K562 (cell line): ENCODE data around the gene STARD13. TPM values are rescaled to one million over a fixed set of nuclear protein-coding genes. Genes with fewer than 3 reads are reported as not detected.

ENCODE experiments used
- CUX1 ChIP-seq: fragments of 200-800 bp; sonication (Bioruptor generic); IDR thresholded peaks from 2 replicates; pipeline ENCODE4 v1.6.1; 2016; ENCODE audit warnings: missing genetic modification characterization, missing compliant biosample characterization
- FOXK1 ChIP-seq: sonication (generic); formaldehyde crosslinking; IDR thresholded peaks from 2 replicates; pipeline ENCODE4 v1.8.0; 2022; ENCODE audit warnings: missing genetic modification reagents, mild to moderate bottlenecking, borderline replicate concordance
- PML ChIP-seq: IDR thresholded peaks from 2 replicates; pipeline ENCODE4 v1.6.1; 2012; ENCODE audit warnings: low read length, inconsistent platforms
- RBM25 ChIP-seq: fragments of 200-400 bp; formaldehyde crosslinking; IDR thresholded peaks from 2 replicates; pipeline ENCODE4 v1.6.1; 2018; ENCODE audit warnings: low read length, low read depth, moderate library complexity; ENCODE audit not compliant: severe bottlenecking
- TAL1 ChIP-seq: fragments of 450-650 bp; IDR thresholded peaks from 2 replicates; pipeline ENCODE4 v1.6.1; 2016; ENCODE audit warnings: mild to moderate bottlenecking
- ZKSCAN1 ChIP-seq: fragments of 150-350 bp; IDR thresholded peaks from 2 replicates; pipeline ENCODE4 v1.6.1; 2016; ENCODE audit warnings: low read depth, low read length
- polyA plus RNA-seq, 8 experiments: library from polyadenylated mRNA; depleted of rRNA in 4 of 8; stranded (reverse) in 5 of 8; unstranded in 3 of 8; fragments of >200 nt; fragmentation: Nextera tagmentation in 2 of 8; fragmentation: Illumina TruSeq in 1 of 8; extraction: Ambion mirVana in 2 of 8; extraction: Trizol in 1 of 8; gene quantifications; 2 replicates each; pipeline versions ENCODE4 v1.2.1 to v1.2.3, GENCODE V29; 2011 to 2014; ENCODE audit warnings: inconsistent platforms in 1 of 8, missing spikeins in 1 of 8
- total RNA-seq, 7 experiments: library from RNA; depleted of rRNA in 6 of 7; stranded (reverse); fragments of >200 nt in 6 of 7; fragmentation: Illumina TruSeq in 2 of 7; extraction: Trizol in 2 of 7; gene quantifications; 2 replicates each; pipeline versions ENCODE4 v1.2.1 to v1.2.3, GENCODE V29; 2011 to 2021; ENCODE audit warnings: low replicate concordance in 1 of 7
- TF ChIP-seq, protein P1 (sequence below): fragments of 450-650 bp; IDR thresholded peaks from 2 replicates; pipeline ENCODE4 v1.6.1; 2014; ENCODE audit warnings: low read depth, mild to moderate bottlenecking, moderate library complexity, borderline replicate concordance

Gene STARD13
- total and polyA plus RNA-seq, 9 of the 15 experiments (the other 6 are each of a cell fraction or from before 2014, with no cell fraction given), result 0.11 TPM; not detected in 8

GRCh38 chr13:33260168-33261098 is 25.1 kb downstream of the STARD13 start (continued):
- no peak for TF ChIP-seq CUX1 (CRISPR knock-in tag)
- TF ChIP-seq, protein P1, sequence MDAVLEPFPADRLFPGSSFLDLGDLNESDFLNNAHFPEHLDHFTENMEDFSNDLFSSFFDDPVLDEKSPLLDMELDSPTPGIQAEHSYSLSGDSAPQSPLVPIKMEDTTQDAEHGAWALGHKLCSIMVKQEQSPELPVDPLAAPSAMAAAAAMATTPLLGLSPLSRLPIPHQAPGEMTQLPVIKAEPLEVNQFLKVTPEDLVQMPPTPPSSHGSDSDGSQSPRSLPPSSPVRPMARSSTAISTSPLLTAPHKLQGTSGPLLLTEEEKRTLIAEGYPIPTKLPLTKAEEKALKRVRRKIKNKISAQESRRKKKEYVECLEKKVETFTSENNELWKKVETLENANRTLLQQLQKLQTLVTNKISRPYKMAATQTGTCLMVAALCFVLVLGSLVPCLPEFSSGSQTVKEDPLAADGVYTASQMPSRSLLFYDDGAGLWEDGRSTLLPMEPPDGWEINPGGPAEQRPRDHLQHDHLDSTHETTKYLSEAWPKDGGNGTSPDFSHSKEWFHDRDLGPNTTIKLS, result no peak
- TF ChIP-seq PML, result no peak
- no peak for TF ChIP-seq FOXK1
- no peak for TF ChIP-seq RBM25
- TF ChIP-seq ZKSCAN1, result no peak
- no peak for TF ChIP-seq TAL1
